Epithelial cell of proximal tubule (primary cell): Measurements from ENCODE around the gene EMP1. TPM values are rescaled to one million over a fixed set of nuclear protein-coding genes. Genes with fewer than 3 reads are reported as not detected.
A peak's percentile ranks its signal among the peaks of the same experiment; 100 is the strongest.

Source experiments
- DNase-seq: peaks from one replicate; pipeline ENCODE4 v3.0.0-alpha.2; 2011; ENCODE audit warnings: low read depth
- H3K4me3 ChIP-seq: 2 replicates; pipeline ENCODE4 v1.5.1; 2011; ENCODE audit warnings: low read depth, mild to moderate bottlenecking, low read length
- total RNA-seq: library from RNA; depleted of rRNA; stranded (reverse); fragments of >200 nt; gene quantifications from 2 replicates; pipeline ENCODE4 v1.2.3, GENCODE V29; 2015
- TF ChIP-seq, protein P1 (sequence below): conservative IDR thresholded peaks from 2 replicates; pipeline ENCODE4 v1.5.1; 2012; ENCODE audit warnings: low read depth, mild to moderate bottlenecking, low read length

EMP1 gene
- total RNA-seq, 1 donor from 2014 or later, result 166 TPM

DNA sequence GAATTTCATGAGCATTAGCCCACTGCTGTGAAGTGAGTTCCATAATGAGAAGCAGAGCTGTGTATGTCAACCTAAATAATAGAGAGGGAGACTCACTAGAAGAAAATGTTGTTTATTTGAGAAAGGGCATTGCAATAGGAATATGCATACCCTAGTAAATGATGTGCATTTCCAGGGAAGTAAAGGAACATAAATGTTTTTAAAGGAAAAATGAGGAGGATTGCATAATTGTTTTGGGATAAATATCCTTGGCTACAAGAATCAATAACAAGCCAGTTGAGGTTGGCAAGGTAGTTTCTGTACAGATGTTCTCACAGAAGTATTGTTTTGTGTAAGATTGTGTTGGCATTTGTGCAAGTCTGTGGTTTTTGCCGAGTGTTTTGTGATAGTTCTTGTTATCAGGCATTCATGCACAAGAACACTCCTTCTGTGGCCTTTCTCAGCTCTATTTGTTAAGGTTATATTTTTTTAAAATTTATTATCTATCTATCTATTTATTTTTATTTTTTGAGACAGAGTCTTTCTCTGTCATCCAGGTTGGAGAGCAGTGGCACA lies 47.1 kb downstream of the EMP1 start:
- no peak for DNase-seq

GRCh38 chr12:13247596-13247995 lies 51.1 kb downstream of the EMP1 start:
- DNase-seq, result no peak
- TF ChIP-seq, protein P1, sequence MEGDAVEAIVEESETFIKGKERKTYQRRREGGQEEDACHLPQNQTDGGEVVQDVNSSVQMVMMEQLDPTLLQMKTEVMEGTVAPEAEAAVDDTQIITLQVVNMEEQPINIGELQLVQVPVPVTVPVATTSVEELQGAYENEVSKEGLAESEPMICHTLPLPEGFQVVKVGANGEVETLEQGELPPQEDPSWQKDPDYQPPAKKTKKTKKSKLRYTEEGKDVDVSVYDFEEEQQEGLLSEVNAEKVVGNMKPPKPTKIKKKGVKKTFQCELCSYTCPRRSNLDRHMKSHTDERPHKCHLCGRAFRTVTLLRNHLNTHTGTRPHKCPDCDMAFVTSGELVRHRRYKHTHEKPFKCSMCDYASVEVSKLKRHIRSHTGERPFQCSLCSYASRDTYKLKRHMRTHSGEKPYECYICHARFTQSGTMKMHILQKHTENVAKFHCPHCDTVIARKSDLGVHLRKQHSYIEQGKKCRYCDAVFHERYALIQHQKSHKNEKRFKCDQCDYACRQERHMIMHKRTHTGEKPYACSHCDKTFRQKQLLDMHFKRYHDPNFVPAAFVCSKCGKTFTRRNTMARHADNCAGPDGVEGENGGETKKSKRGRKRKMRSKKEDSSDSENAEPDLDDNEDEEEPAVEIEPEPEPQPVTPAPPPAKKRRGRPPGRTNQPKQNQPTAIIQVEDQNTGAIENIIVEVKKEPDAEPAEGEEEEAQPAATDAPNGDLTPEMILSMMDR, result no peak
- H3K4me3 ChIP-seq, result no peak overlapping the region

More for the DNA sequence above, 47.1 kb downstream of the EMP1 start:
- TF ChIP-seq, protein P1, result no peak
- no peak overlapping the region for H3K4me3 ChIP-seq

DNA sequence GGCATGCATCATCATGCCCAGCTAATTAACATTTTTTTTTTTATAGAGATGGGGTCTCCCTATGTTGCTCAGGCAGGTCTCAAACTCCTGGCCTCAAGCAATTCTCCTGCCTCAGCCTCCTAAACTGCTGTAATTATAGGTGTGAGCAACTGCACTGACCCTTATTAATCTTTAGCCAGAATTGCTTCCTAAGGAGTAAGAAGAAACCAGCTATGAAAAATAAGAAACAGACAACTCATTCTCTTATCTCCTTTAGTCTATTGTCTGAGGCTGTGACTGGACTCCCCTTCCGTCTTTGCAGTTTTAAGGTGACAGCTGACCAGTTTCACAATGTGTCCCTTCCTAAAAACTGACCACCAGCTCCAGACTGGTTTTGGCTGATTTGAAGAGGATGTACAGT lies 52.4 kb downstream of the EMP1 start:
- H3K4me3 ChIP-seq, result no peak overlapping the region
- TF ChIP-seq, protein P1, result no peak
- no peak for DNase-seq

DNA sequence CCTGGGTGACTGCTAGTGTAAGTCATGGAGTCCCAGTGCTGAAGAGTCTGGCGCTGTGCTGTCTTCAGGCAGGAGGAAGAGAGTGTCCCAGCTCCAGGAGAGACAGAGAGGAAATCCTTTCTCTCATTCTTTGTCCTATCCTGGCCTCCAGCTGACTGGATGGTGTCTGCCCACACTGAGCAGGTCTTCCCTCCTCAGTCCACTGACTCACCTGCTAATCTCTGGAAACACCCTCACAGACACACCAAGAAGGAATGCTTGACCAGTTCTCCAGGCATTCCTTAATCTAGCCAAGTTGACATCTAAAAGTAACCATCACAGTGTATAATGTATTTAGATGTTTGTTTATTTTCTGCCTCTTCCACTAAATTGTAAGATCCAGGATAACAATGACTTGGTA lies 53.9 kb downstream of the EMP1 start:
- TF ChIP-seq, protein P1, result no peak
- peak; percentile 49 for DNase-seq
- H3K4me3 ChIP-seq, result no peak overlapping the region

- H3K4me3 ChIP-seq, result no peak overlapping the region
- TF ChIP-seq, protein P1, result no peak
- DNase-seq, result no peak
Measured at GRCh38 chr12:13251521-13251920, 55.0 kb downstream of the EMP1 start.

- TF ChIP-seq, protein P1, result no peak
- H3K4me3 ChIP-seq, result no peak overlapping the region
- no peak for DNase-seq
Measured at GRCh38 chr12:13252024-13252423, 55.5 kb downstream of the EMP1 start.

- no peak overlapping the region for H3K4me3 ChIP-seq
- TF ChIP-seq, protein P1, result no peak
- DNase-seq, result no peak
Measured at GRCh38 chr12:13252616-13253015, 56.1 kb downstream of the EMP1 start.
